GM19324 (cell line): ENCODE data around the gene FOXN4.

Experiments
- ATAC-seq: cut with Tn5 transposase; IDR thresholded peaks from one replicate; pipeline ENCODE4 v1.9.1; 2021; ENCODE audit warnings: mild to moderate bottlenecking, moderate library complexity; ENCODE audit not compliant: unreplicated experiment, low FRiP score

Gene FOXN4

DNA sequence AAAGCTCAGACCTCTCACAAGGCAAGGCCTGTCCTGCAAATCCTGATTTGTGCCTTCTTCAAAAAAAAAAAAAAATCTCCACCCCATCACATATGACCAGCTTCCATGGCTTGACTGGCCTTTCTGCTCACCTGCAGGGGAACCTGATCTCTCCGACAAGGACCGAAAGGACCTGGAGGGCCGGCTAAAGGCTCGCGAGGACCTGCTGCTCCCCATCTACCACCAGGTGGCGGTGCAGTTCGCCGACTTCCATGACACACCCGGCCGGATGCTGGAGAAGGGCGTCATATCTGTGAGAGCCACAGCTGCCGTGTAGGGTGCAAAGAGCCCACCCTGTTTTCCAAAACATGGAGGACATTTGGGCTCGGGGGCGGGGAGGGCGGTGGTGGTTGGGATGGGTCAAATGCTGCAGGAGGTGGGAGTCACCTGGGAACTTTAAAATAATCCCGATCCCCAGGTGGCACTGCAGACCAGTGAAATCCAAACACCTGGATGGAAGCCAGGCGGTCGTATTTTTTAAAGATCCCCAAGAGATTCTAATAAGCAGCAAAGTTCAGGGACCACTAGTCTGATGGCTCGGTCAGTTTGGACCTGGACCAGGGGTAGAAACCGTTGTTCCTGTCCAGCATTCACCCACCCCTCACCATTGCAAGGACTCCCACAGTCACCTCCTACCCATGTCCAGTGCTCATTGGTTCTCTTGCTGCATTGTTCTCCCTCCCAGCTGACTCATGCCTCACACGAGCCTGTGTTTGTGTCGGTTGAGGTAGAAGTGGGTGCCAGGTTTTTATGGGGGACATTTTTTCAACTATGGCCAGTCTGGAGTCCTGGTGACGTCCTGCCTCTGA lies 44.8 kb downstream of the FOXN4 start:
- no peak for ATAC-seq

DNA sequence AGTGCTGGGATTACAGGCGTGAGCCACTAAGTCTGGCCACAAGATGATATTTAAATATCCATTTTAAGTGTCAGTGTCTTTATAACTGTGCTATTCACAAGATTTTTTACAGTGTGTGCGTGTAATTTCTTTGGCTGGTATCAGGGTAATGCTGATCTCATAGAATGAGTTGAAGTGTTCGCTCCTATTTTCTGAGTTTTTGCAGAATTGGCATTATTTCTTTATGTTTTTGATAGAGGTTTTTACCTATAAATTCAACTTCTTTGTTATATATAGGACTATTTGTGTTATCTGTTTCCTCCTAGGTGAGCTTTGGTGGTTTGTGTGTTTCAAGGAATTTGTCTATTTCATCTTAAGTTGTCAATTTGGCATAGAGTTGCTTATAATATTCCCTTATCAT lies 45.6 kb downstream of the FOXN4 start:
- no peak for ATAC-seq

DNA sequence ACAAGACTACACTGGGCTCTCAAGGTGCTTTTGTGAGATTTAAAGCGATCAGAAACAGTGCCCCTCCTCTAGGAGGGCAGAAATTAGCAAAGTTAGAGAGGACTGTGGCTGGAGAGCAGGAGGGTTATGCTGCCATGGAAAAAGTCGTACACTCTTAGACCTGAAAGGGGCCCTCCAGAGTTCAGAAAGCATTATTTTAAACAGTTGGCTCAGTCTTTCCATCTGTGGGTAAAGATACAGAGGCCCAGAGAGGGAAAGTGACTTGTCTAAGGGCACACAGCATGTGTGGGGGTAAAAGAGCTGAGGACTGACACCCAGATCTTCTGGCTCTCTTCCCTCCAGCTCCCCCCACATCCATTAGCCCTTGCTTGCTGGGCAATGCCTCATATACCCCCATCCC lies 47.1 kb downstream of the FOXN4 start:
- ATAC-seq, result no peak

DNA sequence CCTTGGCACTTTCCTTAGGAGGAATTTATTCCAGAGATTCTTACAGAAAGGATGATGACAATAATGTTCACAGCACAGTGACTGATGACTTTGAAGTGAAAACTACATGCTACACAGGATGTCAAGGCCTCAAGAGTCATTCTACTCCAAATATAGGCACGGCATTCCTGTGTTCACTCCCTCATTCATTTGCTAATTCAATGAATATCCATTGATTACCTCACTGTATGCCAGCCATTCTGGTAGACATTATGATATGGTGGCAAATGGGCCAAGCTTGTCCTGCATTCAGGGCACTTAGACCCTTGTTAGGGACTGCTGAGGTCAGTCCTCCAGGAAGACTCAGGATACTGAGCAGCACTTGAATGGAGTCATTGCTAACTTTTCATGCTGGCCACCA lies 48.0 kb downstream of the FOXN4 start:
- ATAC-seq, result no peak

DNA sequence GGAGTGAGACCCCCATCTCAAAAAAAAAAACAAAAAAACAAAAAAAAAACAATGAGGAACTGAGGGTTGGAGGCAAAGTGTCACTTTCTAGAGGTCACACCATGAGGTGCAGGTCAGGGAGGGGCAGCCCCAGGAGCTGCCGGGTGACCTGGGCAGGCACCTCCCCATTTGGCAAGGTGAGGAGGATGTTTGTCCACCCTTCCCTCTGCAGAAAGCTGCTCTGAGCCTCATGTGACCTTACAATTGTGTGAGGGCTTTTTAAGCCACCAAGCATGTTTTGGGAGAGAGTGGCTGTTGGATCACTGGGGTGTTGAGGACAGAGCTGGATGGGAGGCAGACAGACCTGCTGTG lies 49.6 kb downstream of the FOXN4 start:
- ATAC-seq, result no peak

DNA sequence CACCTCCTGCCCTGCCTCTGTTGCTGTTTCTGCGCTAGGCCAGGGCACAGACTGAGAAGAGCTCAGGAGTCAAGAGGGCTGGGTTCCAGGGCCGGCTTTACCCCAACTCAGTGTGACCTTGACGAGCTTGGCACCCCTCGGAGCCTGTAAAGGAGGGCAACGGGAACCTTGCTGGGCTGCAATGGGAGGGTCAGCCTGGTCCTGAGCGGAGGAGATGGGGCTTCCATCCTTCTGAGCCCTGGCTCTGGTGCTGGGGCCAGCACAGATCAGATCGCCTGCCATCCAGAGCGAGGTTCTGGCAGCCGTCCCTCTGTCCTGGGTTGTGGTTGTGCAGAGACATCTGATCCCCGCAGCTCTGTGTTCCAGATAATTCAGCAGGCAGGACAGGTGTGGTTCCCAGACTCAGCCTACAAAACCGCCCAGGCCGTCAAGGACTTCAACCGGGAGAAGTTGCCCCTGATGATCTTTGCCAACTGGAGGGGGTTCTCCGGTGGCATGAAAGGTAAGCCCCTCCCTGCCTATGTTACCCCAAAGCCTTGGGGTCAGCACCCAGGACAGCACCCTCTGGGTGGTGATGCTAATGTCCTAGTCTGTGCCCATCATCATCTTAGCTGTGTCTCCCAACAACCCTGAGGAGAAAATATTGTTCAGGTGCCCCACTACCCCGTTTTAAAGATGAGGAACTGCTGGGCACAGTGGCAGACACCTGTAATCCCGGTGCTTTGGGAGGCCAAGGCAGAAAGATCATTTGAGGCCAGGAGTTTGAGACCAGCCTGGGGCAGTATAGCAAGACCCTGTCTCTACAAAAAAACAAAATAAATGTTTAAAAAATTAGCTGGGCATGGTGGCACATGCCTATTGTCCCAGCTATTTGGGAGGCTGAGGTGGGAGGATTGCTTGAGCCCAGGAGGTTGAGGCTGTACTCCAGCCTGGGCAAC lies 50.2 kb downstream of the FOXN4 start:
- ATAC-seq, result no peak

DNA sequence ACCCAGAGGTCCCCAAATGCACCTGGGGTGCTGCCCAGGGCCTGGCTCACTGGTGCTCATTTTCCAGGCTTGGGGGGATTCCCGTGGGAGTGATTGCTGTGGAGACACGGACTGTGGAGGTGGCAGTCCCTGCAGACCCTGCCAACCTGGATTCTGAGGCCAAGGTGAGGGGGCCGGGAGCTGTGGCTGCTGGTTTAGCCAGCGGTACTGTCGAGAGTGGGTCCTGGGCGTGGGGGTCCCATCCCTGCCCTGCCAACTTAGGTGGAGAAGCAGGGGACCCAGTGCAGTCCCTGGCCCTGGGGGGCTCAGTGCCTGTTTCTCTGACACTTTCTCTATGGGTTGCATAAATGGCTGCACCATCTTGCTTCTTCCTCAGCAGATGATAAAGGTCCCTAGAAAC lies 50.9 kb downstream of the FOXN4 start:
- no peak for ATAC-seq

DNA sequence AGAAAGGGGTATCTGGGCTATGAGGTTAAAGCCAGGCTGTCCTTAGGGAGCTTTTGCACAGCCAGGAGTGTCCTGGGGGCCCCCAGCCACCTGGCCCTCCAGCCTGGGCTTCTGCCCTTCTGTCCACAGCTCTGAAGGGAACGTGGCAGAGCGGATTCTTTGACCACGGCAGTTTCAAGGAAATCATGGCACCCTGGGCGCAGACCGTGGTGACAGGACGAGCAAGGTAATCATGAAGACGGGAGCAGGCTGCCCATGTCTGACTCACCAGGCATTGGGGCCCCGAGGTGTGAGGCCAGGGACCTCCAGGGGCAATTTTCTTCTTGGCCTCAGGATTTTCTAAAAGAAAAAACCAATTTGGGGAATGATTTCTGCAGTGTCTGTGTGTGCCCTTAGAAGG lies 53.1 kb downstream of the FOXN4 start:
- no peak for ATAC-seq

DNA sequence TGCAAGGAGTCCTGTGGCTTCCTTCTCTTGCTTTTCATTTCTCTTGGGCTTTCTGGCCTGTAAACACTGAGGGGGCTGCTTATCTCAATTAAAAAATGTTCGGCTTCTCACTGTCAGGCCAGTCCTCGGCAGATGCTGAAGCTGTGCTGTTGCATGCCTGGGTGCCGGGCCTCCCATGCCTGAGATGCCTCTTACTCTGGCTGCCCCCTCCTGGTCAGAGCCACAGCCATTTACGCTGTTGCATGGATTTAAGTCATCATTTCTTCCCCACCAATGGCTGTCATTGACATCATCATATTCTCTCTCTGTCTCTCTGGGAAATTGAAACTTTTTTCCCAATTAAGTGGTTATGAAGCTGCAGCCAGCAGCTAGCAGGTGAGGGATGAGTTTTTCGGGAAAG lies 53.7 kb downstream of the FOXN4 start:
- no peak for ATAC-seq

DNA sequence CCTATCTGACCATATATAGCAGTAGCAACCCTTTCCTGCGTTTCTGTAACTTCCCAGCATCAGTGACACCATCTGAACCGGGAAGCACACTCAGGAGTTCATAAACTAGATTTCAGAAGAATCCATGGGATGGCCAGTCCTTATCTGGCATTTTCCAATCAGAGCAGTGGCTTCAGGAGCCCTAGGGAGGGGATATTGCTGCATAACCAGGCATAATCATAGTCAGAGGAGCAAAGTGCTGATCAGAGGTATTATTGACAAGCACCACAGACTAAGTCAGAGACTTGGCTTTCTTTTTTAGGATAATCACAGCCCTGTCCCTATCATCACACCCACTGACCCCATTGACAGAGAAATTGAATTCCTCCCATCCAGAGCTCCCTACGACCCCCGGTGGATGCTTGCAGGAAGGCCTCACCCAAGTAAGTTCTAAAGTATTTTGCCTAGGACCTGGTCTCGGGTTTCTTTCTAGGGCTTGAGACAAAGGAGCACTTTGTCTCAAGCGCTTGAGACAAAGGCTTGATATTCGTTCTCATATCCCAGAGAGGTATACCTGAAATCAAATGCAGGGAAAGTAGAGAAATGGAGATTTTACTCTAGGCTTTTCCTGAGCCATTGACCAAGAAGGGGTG lies 55.1 kb downstream of the FOXN4 start:
- no peak for ATAC-seq

DNA sequence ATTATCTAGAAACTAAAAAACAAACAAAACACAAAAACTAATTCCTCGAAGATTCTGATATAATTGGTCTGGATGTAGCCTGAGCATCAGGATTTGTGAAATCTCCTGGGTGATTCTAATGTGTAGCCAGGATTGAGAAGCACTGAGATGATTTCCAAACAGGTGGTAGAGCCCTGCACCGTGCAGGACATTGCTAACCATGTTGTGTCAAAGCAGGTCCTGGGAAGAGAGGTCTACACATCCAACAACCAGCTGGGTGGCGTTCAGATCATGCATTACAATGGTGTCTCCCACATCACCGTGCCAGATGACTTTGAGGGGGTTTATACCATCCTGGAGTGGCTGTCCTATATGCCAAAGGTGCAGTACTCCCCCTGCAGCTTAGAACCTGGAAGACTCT lies 56.3 kb downstream of the FOXN4 start:
- no peak for ATAC-seq

DNA sequence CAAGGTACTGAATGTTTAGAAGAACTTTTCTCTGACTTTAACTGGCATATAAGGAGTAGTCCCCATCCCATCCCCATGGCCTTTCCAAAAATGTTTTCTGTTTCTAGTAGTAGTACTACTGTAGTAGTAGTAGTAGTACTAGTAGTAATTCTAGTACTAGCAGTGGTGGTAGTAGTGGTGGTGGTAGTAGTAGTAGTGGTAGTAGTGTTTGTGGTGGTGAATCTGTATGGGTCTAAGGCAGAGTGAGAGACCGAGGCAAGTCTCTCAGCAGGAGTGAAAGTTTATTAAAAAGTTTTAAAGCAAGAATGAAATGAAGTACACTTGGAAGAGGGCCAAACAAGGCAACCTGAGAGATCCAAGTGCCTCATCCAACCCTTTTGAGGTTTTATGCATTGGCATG lies 58.6 kb downstream of the FOXN4 start:
- no peak for ATAC-seq

DNA sequence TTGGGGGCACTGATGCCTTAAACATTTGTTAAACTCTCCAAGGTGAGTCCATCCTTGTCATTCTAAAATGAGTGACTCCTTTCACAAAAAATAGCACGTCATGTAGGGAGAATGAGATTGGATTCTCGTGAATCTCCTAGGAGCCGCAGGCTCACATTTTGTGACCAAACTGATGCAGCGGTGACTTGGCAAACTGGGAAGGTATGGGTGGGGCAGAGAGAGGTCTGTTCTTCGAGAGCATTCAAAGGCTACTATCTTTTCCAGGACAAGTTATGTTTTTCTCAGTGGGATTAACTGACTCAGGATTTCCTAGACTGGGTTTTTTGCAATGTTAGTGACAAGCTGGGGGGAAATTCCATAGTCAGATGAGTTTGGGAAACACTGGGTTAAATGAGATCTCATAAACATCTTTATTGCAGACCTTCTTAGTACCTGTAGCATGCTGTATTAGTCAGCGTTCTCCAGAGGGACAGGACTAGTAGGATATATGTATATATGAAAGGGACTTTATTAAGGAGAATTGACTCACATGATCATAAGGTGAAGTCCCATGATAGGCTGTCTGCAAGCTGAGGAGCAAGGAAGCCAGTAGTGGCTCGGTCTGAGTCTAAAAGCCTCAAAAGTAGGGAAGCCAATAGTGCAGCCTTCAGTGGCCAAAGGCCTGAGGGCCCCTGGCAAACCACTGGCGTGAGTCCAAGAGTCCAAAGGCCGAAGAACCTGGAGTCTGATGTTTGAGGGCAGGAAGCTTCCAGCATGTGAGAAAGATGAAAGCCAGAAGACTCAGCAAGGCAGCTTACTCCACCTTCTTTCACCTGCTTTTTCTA lies 61.0 kb downstream of the FOXN4 start:
- no peak for ATAC-seq

DNA sequence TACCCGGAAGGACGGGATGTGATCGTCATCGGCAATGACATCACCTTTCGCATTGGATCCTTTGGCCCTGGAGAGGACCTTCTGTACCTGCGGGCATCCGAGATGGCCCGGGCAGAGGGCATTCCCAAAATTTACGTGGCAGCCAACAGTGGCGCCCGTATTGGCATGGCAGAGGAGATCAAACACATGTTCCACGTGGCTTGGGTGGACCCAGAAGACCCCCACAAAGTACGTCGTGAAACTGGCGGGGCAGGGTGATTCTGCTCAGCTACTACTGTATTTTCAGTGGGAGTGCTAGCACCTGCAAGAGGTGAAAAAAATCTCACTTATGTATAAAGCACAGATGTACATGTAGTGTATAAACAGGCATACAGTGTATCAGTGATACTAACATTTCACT lies 62.9 kb downstream of the FOXN4 start:
- ATAC-seq, result no peak

DNA sequence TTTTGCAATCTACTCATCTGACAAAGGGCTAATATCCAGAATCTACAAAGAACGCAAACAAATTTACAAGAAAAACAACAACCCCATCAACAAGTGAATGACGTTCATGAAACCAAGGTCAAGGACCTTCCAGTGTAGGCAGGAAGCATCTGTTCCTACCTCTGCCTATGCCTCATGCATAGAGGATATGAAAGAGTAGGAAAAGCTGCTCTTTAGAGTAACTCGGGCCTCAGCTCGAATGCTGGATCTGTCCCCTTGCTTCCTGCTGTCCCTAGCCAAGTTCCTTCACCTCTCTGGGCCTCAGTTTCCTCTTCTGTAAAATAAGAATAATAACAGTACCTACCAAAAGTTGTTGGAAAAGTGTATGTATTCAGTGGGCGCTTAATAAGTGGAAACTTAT lies 65.0 kb downstream of the FOXN4 start:
- no peak for ATAC-seq

DNA sequence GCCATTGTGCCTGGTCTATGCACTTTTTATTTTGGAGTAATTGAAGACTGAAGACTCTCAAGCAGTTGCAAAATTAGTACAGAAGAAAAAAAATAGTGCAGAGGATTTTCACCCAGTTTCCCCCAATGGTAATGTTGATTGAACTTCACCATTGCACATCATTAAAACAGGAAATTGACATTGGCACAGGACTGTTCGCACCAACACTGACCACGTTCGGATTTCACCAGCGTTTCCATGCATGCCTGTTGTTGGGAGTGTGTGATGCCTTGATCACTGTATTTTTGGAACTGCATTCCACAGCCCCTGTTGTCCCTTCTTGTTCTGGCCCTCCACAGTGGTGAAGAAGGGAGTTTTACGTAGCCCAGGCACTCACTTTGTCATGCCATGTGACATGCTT lies 67.1 kb downstream of the FOXN4 start:
- no peak for ATAC-seq

DNA sequence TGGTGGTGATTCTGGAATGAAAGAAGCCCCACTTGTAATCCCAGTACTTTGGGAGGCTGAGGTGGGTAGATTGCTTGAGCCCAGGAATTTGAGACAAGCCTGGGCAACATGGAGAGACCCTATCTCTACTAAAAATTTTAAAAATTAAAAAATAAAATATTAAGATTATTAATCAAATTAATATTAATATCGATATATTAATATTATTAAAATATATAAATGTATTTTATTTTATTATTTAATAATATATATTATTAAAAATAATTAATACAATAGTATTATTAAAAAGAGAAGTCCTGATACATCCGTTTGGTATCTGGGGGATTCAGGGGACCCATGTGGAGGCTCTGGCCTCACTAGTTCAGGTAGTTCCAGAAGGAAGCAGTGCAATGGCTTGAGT lies 68.7 kb downstream of the FOXN4 start:
- no peak for ATAC-seq

DNA sequence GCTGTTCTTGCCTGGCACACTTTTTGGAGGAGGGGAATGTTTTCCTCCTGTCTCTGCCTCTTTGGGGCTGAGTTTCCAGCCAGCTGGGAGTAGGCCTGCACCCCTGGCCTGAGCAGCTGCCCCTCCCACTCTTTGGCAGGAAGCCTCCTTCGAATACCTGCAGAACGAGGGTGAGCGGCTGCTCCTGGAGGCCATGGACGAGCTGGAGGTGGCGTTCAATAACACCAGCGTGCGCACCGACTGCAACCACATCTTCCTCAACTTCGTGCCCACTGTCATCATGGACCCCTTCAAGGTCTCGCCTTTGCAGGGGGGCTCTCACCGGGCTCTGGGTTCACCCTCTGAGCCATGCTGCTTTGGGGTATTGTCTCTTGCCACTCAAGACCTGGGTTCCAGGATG lies 69.4 kb downstream of the FOXN4 start:
- no peak for ATAC-seq

DNA sequence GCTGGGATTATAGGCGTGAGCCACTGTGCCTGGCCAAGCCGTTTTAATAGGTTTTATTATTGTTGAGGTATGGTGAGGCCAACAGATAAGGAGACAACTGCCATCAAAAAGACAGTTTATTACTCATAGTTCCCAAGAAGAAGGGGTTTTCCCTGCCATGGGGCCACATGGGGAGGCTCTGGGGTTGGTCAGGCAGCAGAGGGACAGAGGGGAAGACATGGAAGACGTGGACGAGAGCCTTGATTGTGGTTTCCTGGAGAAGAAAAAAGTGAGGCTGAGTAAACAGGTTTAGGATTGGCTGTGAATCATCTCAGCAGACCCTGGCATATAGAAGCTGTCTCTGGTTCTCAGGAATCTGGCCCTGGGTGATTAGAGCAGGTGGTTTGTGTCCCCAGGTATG lies 69.9 kb downstream of the FOXN4 start:
- no peak for ATAC-seq

DNA sequence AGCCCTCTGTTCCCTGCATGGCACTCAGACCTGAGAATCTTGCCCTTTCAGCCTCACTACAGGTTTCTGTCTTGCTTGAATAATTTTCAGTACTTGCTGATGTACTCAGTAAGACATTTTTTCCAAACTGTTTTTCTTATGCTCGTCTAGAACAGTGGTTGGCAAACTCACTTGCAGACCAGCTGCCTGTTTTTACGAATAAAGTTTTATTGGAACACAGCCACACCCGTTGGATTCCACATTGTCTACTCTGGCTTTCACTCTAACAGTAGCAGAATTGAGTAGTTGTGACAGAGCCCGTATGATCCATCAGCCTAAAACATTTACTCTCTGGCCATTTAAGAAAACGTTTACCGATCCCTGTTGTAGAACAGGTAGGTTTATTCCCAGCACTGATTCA lies 72.8 kb downstream of the FOXN4 start:
- no peak for ATAC-seq

DNA sequence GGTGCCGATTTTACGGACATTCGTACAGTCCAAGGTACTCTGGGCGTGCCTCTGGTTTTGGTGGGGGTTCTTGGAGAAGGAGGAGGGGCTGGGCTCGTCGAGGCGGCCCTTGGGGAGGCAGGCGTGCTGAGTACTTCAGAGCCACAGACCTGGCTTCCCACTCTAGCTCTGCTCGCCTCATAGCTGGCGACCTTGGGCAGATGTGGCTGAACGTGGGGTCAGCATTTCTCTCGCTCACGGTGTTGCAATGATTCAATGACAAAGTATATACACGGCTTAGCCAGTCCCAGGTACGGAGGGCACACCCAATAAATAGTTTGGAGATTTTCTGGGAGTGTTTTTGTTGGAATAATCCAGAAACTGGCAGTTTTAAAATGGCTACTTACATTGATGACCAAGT lies 75.1 kb downstream of the FOXN4 start:
- ATAC-seq, result no peak
